ENCODE data around the gene NFATC2.

GRCh38 chr20:51491393-51491792 is 51.1 kb downstream of the NFATC2 start:
- TF ChIP-seq CTCF (IDR thresholded peaks at IDR 0.05) (no peak), EP300 (IDR thresholded peaks at IDR 0.05) (no peak), POLR2A (IDR thresholded peaks at IDR 0.05) (no peak)
